Measurements from ENCODE around the gene NDRG4. TPM values are rescaled to one million over a fixed set of nuclear protein-coding genes. Genes with fewer than 3 reads are reported as not detected.

The NDRG4 gene
- total RNA-seq, 1 experiment from 2014 or later, result 8.6 TPM

GRCh38 chr16:58542291-58542690, 42.3 kb downstream of the NDRG4 start (continued):
- TF ChIP-seq ATF3 (IDR thresholded peaks at IDR 0.05) (no peak), EZH2phosphoT487 (IDR thresholded peaks at IDR 0.05; ENCODE audit: borderline replicate concordance) (no peak)

GRCh38 chr16:58543685-58544084, 43.7 kb downstream of the NDRG4 start:
- no peak overlapping the region for H3K4me3 ChIP-seq (replicated peaks in 1 of 2; ENCODE audit: low read depth in 1 of 2, low read length in 2 of 2)
- TF ChIP-seq POLR2AphosphoS5 (IDR thresholded peaks at IDR 0.05; ENCODE audit: low read depth, low read length), result no peak
- no peak for TF ChIP-seq CTCF (IDR thresholded peaks at IDR 0.05 in 2 of 3, conservative IDR thresholded peaks at IDR 0.05 in 1 of 3; ENCODE audit: borderline replicate concordance in 1 of 3, insufficient read depth in 1 of 3, low read depth in 2 of 3, low read length in 2 of 3)
- CTCF ChIA-PET, result no interaction called here
- ATAC-seq (no peak), DNase-seq (ENCODE audit: low read depth, low spot score) (no peak)
- no peak overlapping the region for H3K9ac ChIP-seq (ENCODE audit: low read length)
- H3K79me2 ChIP-seq (ENCODE audit: insufficient read depth, low read length), result peaks cover 20% of the 10 kb centered on the region; the same call in 1 of the 2 replicates
- H3K9me2 ChIP-seq (ENCODE audit: insufficient read depth), result no peaks in the 10 kb centered on the region
- RAD21 ChIA-PET (ENCODE audit: low non-redundant PET in 1 of 2, low total read pairs in 2 of 2, uncharacterized antibody in 2 of 2, unreplicated experiment in 2 of 2), result no interaction called here
- no TSS peak for BruUV-seq (replicated peaks)
- POLR2A ChIA-PET, result no interaction called here
- intact Hi-C loops (cut with micrococcal nuclease), result loop anchor here (5.0 kb wide), 1 partner anchor 34 kb away; no protein-coding TSS in a partner anchor
- no peak overlapping the region for H3K4me2 ChIP-seq (ENCODE audit: low read length)
- H2AFZ ChIP-seq (ENCODE audit: low read depth, low read length, poor library complexity, severe bottlenecking), result no peak overlapping the region
- peaks cover 80% of the 10 kb centered on the region in 2 experiments for H3K36me3 ChIP-seq (ENCODE audit: control insufficient read depth in 1 of 2, insufficient read depth in 2 of 2, low read length in 2 of 2)
- no peaks in the 10 kb centered on the region for H3K27me3 ChIP-seq (ENCODE audit: insufficient read depth, low read length)
- no peak overlapping the region for H3K27ac ChIP-seq (ENCODE audit: low read depth, low read length)
- H4K20me1 ChIP-seq (ENCODE audit: insufficient read depth), result no peaks in the 10 kb centered on the region; the same call in 1 of the 2 replicates
- no peaks in the 10 kb centered on the region for H3K4me1 ChIP-seq (ENCODE audit: control insufficient read depth in 1 of 2, insufficient read depth in 2 of 2, low read length in 2 of 2)
- H3K9me3 ChIP-seq (ENCODE audit: control insufficient read depth in 1 of 2, insufficient read depth in 1 of 2, low read depth in 1 of 2, low read length in 2 of 2), result no peaks in the 10 kb centered on the region

GRCh38 chr16:58548378-58548777, 48.4 kb downstream of the NDRG4 start:
- H3K9me2 ChIP-seq (ENCODE audit: insufficient read depth), result no peaks in the 10 kb centered on the region
- ChIA-PET CTCF (no interaction called here), POLR2A (no interaction called here), RAD21 (ENCODE audit: low non-redundant PET in 1 of 2, low total read pairs in 2 of 2, uncharacterized antibody in 2 of 2, unreplicated experiment in 2 of 2) (no interaction called here)
- no peak overlapping the region for H3K27ac ChIP-seq (ENCODE audit: low read depth, low read length)
- no peaks in the 10 kb centered on the region for H3K4me1 ChIP-seq (ENCODE audit: control insufficient read depth in 1 of 2, insufficient read depth in 2 of 2, low read length in 2 of 2)
- intact Hi-C loops (cut with micrococcal nuclease), result loop anchor here (2.0 kb wide), 1 partner anchor 24 kb away; no protein-coding TSS in a partner anchor
- H3K4me2 ChIP-seq (ENCODE audit: low read length), result no peak overlapping the region
- H3K9ac ChIP-seq (ENCODE audit: low read length), result no peak overlapping the region
- BruUV-seq (replicated peaks), result no TSS peak
- no peak overlapping the region for H2AFZ ChIP-seq (ENCODE audit: low read depth, low read length, poor library complexity, severe bottlenecking)
- DNase-seq (ENCODE audit: low read depth, low spot score) (no peak), ATAC-seq (no peak)
- no peaks in the 10 kb centered on the region; the same call in 1 of the 2 replicates for H4K20me1 ChIP-seq (ENCODE audit: insufficient read depth)
- no peaks in the 10 kb centered on the region for H3K27me3 ChIP-seq (ENCODE audit: insufficient read depth, low read length)
- H3K4me3 ChIP-seq (replicated peaks in 1 of 2; ENCODE audit: low read depth in 1 of 2, low read length in 2 of 2), result no peak overlapping the region
- peaks cover 72 to 79% of the 10 kb centered on the region in 2 experiments for H3K36me3 ChIP-seq (ENCODE audit: control insufficient read depth in 1 of 2, insufficient read depth in 2 of 2, low read length in 2 of 2)
- H3K9me3 ChIP-seq (ENCODE audit: control insufficient read depth in 1 of 2, insufficient read depth in 1 of 2, low read depth in 1 of 2, low read length in 2 of 2), result no peaks in the 10 kb centered on the region
- peaks cover 47% of the 10 kb centered on the region for H3K79me2 ChIP-seq (ENCODE audit: insufficient read depth, low read length)
- TF ChIP-seq FOSL1 (IDR thresholded peaks at IDR 0.05; ENCODE audit: low read depth) (no peak), EGR1 (IDR thresholded peaks at IDR 0.05; ENCODE audit: low read depth) (no peak), CTCF (IDR thresholded peaks at IDR 0.05 in 2 of 3, conservative IDR thresholded peaks at IDR 0.05 in 1 of 3; ENCODE audit: borderline replicate concordance in 1 of 3, insufficient read depth in 1 of 3, low read depth in 2 of 3, low read length in 2 of 3) (no peak), EZH2phosphoT487 (IDR thresholded peaks at IDR 0.05; ENCODE audit: borderline replicate concordance) (no peak), ELF1 (IDR thresholded peaks at IDR 0.05; ENCODE audit: borderline replicate concordance, low read depth) (no peak), CBX3 (IDR thresholded peaks at IDR 0.05; ENCODE audit: low read depth) (no peak), SIN3A (IDR thresholded peaks at IDR 0.05; ENCODE audit: low read depth) (no peak), POLR2AphosphoS5 (IDR thresholded peaks at IDR 0.05; ENCODE audit: low read depth, low read length) (no peak), EZH2 (IDR thresholded peaks at IDR 0.05) (no peak)

All from HCT116 (cell line).